Activated CD4-positive, CD25-positive, alpha-beta regulatory T cell treated with anti-CD3 and anti-CD28 coated beads, Interleukin-2, amount 50 U/mL, for 24 hours (primary cell): Measurements from ENCODE around the gene HSD17B10.
"Not testable (repeated sequence)": the region's sequence is repeated elsewhere in the genome, so short reads cannot be mapped to it uniquely, and the experiment has no call there.

Experiments
- ATAC-seq, 2 donors: fragments of 150-1000 bp; cut with Tn5 transposase; one replicate each; pipeline ENCODE4 v1.10.0; 2021; ENCODE audit warnings: mild to moderate bottlenecking in 1 of 2, moderate library complexity in 1 of 2

Gene HSD17B10

DNA sequence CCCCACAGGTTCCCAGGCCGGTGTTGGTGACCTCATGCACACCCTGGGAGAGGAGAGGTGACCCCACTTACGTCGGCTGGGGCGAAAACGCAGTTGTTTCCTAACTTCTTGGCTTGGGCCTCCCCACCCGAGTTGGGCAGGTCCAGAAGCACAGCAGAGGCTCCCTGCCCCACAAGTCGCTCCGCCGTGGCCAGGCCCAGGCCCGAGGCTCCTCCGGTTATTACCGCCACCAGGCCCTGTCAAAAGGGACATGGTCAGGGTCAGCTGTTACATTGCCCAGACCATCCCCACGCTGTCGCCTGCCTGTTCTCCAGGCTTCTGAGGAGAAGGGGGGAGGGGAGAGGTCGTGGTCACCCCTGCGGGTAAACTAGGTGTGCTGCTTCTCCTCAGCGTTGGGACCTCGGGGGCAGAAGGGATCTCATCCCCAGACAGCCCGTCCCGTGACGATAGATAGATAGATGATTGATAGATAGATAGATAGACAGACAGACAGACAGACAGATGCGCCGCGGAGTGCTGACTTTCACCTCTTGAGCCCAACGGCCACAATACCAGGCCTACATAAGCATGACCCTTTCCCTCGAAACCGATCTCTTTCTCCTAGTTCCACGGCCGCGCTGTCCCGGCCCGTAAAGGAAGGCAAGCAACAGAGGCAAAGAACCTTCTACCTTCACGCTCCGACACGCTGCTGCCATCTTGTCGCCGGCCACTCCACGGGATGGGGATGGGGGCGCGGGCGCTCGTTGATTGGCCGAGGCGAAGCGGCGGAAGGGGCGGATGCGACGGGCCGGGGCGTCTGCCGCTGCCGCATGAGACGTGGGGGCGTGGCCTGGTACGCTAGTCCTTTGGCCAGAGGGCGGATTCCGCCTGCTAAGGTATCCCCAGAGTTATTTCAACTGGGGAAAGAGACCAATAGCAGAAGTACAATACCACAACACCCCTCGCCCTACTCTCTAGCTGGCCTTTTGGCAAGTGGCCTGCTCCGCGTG is at the start of gene HSD17B10:
HSD17B10 (minus strand) TSS at position 720 of the 989 bp plus-strand sequence; CDS start at position 695, 25 bp downstream.
- peak; percentile 95 to 96 for ATAC-seq

DNA sequence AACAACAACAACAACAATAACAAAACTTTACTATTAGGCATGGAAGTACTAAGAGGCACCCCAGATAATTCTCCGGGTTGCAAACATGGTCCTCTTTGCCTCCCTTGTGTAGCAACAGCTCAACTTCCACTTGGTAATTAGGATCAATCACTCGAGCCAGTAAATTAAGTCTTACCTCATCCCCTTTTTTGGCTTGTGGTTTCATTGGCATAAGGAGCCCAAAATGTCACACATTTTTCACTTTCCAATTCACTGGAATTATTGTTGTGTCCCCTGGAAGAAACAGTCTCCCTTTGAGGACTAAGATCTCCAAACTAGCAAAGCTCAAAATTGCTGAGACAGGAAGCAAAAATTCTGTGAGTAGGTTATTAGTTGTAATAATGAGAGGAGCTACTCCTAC is 49.2 kb upstream of the HSD17B10 start:
- ATAC-seq = no peak

DNA sequence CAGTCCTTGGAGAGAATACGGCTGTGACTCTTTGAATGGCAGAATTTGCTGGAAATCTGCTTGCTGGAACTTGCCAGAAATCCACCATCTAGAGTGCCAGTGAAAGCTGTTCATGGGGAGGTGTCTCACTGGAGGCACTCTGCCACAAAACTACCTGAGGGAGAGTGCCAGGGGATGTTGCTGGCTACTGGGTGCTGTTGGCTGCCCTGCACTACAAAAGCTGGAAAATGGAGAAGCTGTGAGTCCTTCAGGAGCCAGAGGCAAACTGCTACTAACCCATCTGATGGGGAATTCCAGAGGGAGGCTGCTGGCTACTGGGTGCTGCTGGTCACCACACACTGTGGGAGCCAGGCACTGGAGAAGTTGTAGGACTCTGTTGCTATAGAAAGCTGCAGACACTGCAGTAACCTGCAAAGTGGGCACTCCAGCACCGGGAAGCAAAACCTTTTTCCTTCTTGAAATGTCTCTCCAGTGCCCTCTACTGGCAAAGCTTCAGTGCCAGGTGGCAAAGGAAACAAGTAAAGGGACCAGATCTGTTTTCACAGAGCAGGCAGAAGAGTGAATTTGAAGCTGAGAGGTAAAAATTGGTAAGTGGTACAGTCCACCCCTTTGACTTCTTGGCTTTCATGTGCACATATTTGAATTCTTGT is 47.8 kb upstream of the HSD17B10 start:
- no peak for ATAC-seq

DNA sequence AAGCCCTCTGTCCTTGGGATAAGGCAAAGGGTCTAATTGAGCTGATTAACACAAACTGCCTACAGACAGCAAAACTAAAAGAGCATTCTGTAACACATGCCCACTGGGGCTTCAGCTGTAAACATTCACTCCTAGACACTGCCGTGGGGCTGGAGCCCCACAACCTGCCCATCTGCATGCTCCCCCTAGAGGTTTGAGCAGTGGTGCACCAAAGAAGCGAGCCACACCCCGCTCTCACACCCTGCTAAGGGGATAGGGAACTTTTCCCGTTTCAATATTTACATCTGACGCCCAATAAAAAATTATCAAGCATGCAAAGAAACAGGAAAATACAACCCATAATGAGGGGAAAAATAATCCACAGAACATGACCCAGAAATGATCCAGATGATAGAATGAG is 46.9 kb upstream of the HSD17B10 start:
- no peak for ATAC-seq

DNA sequence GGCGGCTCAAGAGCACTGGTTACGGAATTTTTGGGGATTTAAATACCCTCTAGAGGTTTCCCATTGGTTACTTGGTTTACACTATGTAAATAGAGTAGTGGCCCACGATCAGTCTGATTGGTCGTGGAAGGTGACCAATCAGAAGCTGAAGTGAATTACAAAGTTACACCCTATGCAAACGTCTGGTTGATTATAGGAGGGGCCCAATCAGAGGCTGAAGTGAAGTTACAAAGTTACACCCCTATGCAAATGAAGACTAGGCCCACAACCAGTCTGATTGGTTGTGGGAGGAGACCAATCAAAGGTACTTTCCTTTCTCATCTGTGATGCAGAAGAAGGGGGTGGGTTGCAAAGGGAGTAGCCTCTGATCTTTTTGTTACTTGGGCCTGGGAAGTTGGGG is 45.1 kb upstream of the HSD17B10 start:
- peak in 1 of 2 donors; percentile 13 for ATAC-seq

DNA sequence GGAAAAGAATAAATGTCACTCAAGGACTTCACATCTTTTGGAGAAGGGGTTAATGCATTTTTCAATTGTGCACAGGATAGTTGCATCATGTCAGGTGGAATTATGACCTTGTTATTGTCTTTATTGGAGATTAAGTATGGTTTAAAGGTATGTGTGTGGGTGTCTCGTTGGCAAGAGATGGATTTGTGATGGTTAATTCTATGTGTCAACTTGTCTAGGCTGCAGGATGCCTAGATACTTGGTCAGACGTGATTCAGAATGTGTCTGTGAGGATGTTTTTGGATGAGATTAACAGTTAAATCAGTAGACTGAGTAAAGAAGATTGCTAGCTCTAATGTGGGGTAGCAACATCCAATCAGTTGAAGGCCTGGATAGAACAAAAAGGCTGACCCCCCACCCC is 42.2 kb upstream of the HSD17B10 start:
- no peak for ATAC-seq

DNA sequence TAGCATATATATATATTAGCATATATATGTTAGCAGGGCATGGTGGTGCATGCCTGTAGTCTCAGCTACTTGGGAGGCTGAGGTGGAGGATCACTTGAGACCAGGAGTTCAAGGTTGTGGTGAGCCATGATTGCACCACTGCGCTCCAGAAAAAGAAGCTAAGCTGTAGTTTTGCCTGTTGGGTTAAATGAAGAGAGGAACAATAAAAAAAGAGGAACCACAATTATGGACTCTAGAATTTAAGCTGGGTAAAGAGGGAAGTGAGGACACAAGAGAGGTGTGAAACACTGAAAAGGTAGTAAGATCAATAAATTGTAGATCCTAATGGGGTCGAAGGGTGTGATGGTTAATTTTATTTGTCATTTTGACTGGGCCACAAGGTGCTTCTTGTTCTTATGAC is 40.5 kb upstream of the HSD17B10 start:
- ATAC-seq = no peak

DNA sequence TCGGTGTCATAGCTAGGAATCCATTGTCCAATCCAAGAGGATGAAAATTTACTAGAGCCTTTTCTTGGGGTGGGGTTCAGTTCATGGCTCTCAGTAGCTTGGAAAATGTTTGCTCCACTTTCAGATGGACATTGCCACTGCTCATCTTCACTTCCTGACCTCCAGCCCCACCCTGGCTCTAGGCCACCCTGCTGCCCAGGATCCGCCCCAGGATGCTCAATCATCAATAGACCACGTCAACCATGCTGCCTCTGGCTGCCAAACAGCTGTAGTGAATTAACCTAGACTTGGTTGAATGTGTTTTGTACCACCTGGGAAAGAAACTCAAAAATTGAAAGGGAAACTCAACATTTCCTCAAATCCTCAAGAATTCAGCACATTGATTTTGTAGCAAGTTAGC is 37.2 kb upstream of the HSD17B10 start:
- no peak for ATAC-seq

DNA sequence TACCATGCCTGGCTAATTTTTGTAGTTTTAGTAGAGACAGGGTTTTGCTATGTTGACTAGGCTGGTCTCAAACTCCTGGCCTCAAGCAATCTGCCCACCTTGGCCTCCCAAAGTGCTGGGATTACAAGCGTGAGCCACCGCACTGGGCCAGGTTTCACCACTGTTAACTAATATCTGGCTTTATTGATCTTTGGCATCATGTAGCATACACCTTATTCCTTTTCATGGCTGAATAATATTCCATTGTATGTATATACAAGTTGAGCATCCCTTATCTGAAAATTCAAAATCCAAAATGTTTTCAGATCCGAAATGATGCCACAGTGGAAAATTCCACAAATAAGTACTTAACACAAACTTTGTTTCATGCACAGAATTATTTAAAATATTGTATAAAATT is 34.5 kb upstream of the HSD17B10 start:
- ATAC-seq = not testable (repeated sequence)

DNA sequence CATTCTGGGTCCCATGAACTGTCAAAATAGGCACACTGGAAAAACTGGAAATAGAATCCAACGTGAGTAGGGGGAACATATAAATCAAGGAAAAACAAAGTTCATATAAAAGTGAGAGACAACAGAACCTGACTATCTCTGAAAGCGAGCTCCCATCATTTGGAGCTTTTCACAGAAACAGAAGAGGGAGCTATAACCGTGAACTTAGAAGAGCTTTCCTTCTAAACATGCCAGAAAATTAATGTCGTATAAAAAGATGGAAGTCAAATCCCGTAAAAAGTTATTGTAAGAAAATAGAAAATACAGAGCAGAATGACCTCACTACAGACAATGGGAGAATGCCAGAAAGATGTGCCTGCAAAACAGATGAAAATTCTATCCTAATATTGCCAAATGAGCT is 23.9 kb upstream of the HSD17B10 start:
- ATAC-seq = no peak

DNA sequence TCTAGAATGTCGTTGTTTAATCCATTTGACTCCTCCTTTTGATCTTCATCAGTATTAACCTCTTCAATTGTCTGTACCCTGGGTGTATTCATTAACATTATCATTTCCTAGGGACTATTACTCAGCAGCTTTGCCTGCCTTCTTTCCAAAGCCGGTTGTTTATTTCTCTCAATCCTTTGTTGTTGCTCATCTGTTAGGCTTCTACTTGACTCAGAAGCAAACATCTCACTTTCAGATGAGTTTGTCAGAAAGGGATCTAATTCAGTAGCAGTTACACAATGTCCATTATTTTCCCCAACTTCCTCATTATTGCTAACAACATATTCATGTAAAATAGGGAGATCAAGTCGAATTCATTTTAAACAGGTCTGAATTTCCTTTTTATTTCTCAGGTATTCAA is 22.1 kb upstream of the HSD17B10 start:
- ATAC-seq = no peak

DNA sequence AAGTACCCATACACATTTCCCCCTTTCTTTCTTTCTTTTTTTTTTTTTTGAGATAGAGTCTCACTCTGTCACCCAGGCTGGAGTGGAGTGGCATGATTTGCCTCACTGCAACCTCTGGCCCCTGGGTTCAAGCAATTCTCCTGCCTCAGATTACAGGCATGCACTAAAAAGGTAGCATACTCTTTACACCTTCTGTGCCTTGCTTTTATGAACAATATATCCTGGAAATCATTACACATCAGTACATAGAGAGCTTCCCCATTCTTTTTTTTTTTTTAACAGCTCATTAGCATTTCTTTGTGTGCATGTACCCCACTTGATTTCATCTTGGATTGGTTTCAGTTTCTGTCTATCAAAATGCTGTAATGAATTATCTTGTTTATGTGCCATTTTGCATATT is 18.6 kb upstream of the HSD17B10 start:
- ATAC-seq = no peak

DNA sequence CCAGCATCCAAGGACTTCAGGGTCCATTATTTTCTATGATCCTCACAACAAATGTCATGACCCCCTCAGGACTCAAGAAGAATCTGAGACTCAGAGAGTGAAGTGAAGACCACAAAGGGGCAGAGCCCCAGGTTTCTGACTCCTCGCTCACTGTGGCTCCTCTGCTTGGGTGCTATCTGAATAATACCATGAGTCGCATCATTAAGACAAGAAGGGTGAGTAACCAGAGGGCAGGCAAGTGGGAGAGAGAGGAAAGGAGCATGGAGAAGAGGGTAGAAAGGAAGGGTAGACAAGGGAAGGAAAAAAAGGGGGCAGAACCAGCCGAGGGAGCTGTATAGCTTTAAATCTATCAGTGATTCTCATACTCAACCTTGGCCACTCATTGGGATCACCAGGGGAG is 15.5 kb upstream of the HSD17B10 start:
- ATAC-seq = no peak

DNA sequence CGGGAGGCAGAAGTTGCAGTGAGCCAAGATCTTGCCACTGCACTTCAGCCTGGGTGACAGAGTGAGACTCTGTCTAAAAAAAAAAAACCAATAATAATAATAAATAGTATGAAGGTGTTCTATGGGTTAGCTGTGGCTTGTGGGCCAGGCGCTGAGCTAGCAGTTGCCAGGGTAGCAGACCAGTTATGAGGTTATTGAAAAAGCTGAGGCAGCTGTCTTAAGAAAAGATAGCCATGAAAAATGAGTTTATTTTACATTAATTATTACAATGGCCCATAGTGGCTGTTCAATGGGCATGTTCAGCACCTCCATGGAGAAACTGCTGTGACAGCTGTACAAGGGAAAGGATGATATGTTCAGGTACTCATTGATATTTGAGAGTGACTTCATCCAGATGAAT is 13.3 kb upstream of the HSD17B10 start:
- no peak for ATAC-seq

DNA sequence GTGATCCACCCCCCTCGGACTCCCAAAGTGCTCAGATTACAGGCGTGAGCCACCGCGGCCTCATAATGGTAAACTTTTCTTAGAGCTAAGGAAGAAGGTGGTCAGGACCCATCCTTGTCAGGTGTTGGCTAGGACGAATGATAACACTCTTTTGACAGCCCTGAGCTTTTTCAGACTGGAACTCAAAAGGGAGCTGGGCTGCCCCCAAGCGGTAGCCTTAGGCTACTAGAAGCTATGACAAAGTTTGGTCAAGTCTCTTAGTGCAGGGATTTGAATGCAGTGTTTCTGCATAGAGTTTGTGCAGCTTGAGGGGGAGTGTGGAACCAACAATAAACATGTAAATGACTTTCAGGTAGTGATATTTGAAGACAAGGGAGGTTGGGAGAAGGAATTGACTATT is 11.8 kb upstream of the HSD17B10 start:
- ATAC-seq = no peak

DNA sequence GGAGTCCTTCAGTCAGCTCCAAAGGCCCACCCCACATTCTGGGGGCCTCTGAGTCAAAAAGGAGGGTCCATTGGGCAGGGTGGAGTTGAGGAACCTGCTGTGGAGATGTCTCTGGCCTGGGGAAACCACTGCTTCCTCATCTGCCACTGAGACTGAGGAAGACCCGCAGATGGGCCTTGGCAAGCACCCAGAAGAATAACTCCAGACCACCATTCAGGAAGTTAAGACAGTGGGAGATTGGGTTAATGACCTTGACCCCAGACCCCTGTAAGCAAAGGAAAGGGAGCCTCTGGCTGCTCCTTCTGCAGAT is 8.1 kb upstream of the HSD17B10 start:
- no peak for ATAC-seq

DNA sequence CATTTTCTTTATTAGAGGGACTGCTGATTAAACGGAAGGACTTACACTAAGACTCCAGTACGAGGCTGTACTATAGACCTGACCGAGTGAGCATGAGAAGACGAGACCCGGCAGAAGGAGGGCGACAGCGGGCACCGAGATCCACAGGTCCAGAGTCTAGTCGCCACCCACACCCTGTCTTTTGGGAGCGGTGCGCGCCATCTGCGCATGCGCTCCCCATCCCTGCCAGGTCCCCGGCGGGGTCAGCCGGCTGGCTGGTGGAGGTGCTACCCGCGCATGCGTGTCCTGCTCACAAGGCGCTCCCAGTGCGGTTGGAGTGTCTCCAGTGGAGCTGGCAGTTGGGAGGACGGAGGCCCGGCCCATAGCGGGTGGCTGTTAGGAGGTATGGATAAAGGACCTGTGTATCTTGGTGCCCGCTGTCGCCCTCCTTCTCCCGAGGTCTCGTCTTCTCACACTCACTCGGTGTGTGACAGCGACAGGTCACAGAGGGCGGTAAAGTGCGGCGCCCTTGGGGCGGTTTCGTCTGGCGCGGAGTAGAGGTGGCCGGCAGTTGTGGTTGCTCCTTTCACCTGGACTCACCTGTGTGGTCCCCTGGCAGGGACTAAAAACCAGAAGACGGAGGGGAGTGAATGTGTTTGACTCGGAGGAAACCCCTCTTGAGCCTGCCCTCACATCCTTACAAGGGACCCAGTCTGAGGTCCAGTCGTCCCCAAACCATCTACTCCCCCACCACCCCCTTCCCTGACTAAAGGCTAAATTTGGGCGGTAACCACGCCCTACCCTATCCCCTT is 7.6 kb upstream of the HSD17B10 start:
- ATAC-seq = peak; percentile 74 to 81

DNA sequence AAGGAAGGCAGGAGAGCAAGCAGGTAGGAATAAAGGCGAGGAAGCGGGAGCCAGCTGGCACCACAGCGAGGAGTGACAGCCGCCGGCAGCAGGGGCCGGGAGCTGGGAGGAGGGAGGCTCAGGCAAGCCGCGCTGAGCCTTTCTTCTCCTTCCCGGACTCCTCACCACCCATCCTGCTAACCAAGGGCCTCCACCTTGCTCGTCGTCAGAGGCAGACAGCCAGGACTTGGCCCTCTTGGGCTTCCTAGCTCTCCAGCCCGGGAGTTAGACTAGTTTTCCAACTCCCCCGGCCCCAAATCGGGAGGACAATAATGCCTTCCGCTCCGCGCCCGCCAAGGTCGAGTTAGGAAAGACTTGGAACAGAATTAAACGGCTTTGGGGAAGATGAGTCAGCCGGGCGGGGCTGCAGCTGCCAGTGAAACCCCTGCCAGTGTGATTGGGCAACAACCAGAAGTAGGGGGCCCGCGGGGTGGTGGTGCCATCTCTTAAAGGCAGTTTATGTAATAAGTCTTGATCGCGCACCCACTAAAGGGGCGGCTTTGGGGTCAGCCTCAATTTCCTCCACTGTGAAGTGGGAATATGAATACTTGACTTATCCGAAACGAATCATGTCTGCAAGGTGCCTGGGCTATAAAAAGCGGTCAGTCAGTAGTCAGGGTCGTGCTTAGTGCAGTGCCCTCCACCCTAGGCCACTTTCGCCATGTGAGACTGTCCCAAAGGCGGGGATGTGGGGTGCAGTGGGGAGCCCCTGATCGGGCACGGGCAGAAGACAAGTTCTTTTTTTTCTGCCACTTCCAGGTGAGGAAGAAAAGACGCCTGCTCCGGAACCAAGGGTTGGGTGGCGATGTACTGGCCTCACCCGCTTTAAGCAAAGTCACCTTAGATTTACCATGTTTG is 6.7 kb upstream of the HSD17B10 start:
- ATAC-seq = no peak

DNA sequence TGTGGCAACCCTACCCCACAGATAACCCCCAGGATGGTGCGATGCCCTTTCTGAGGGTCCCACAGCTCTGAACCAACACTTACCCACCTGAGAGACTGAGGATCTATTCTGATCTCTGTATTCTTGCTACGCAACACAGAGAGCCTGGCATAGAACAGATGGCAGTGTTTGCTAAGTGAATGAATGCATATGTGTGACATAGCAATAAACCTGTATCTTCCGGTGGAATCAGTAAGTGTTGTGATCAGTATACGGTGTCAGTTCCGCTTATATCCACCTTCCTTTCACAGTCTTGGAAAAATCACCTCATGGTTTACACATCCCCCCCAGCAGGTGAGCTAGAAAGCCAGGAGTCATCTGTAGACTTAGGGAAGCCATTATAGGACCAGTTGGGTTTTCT is 5.9 kb upstream of the HSD17B10 start:
- no peak for ATAC-seq

DNA sequence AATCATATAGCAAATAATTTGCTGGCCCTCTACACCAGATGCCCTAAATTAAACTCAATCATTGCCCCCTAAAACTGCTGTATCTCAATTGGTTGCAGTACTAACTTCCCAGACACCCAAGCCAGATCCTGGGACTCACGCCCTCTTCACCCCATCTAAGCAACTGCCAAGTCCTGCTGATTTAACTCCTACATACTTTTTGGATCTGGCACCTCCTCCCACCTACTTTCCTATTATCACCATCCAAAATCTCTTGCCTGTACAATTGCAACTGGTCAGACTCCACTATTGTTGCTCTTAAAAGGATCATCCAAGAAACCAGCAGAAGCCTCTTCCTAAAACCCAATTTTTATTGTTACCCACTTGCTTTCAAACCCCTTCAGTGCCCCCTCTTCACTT is 4.7 kb upstream of the HSD17B10 start:
- no peak for ATAC-seq

DNA sequence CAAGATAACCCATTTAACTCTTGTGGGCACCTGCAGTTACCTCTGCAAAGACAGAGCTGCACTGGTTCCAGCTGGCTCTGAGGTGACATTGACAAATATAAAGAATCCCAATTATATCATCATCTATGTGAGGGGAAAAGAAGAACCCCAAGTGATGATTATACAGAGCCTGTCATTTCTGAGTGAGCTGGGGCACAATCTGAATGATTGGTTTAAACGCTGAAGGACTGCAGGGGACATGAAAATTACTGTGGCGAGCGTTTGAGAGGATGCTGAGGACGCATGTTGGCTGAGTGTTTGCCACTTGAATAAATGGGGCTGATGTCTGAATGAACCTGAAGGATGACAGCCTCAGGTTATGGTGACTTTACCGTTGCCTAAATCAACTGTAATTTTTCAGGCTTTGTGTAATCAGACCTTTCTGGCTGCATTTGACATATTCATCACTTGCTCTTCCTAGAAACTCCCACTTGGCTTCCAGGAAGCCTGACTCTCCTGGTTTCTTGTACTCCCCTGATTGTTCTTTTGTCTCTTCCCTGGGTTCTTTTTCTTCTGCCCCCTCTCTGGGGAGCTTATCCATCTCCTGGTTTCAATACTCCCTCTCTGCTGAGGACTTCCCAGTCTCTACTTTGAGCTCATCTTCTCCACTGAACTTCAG is 4.1 kb upstream of the HSD17B10 start:
- no peak for ATAC-seq

DNA sequence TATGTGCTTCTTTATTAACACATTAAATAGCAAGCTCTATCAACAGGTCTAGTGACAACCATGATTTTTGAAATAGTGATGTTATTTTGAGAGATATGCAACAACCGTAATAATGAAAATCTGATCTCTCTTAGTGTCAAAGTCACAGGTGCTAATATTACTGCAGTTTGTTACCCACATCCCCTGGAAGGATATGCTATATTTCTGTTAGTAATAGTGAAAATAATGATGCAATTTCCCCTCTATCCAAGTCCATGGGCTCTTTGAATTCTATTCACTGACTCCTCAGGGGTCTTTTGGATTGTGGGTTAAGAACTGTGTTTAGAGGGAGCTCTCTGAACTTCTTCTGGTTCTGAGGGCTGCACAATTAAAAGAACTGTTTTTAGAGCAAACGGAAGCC is 3.0 kb upstream of the HSD17B10 start:
- ATAC-seq = peak in 1 of 2 donors; percentile 19
